NCI-H2029 treated with DMSO at 0.1 percent for 48 hours (cell line): Measurements from ENCODE around the gene CSAG3.
"Not testable (repeated sequence)": the region's sequence is repeated elsewhere in the genome, so short reads cannot be mapped to it uniquely, and the experiment has no call there.

Experiments
- DNase-seq: peaks from one replicate; lab custom pipeline; 2025; lab: John Stamatoyannopoulos, UW

Gene CSAG3

GRCh38 chrX:152758918-152759317 lies at the start of gene CSAG3:
Gene CSAG3, plus strand, starts transcription at chrX:152759218.
- DNase-seq, result not testable (repeated sequence)

DNA sequence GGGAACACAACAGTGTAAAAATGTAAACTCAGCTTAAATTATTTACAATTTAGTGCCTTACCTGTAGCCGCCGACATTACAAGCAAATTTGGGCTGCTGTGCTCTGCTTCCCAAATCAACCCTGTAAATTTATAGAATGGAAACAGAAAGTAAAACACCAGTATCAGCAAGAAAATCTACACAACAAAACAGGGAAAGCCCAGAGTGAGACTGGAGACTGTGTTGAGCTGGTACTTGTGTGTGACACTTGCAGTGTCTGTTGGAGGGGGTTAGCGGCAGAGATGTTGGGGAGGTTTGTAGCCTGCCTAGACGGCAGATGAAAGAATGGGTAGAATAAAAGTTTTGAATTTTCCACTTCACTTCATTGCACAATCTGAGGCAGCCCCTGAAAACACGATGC lies 45.8 kb upstream of the CSAG3 start:
- not testable (repeated sequence) for DNase-seq

GRCh38 chrX:152713815-152714787 lies 44.9 kb upstream of the CSAG3 start, which contains the start of gene MAGEA2B:
Gene MAGEA2B, plus strand, starts transcription at chrX:152714628. Its CDS starts 2,479 bp downstream, at chrX:152717107.
- DNase-seq, result not testable (repeated sequence)

DNA sequence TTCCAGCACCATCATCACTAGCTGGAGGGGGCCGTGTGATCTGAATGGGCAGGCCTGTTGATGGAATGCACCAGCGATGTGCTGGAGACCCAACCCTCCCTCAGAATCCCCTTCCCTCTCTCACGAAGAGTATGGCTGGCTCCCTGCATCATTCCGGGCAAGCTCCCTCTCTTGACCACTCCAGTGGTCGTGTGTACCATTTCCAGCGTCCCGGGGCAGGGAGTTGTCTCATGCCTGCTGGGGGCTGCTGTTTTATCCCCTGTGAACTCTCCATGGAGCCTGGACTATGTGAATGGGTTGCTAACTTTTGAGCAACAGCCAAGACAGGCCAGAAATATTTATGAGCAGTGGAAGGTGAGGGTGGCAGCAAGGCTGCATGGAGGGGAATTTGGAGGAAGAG lies 33.6 kb upstream of the CSAG3 start:
- no peak for DNase-seq

DNA sequence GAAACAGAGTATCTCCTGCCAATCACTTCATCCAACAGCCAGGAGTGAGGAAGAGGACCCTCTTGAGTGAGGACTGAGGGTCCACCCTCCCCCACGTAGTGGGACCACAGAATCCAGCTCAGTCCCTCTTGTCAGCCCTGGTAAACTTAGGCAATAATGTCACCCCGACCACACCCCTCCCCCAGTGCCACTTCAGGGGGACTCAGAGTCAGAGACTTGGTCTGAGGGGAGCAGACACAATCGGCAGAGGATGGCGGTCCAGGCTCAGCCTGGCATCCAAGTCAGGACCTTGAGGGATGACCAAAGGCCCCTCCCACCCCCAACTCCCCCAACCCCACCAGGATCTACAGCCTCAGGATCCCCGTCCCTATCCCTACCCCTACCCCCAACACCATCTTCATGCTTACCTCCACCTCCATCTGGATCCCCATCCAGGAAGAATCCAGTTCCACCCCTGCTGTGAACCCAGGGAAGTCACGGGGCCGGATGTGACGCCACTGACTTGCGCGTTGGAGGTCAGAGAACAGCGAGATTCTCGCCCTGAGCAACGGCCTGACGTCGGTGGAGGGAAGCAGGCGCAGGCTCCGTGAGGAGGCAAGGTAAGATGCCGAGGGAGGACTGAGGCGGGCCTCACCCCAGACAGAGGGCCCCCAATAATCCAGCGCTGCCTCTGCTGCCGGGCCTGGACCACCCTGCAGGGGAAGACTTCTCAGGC lies 25.6 kb upstream of the CSAG3 start, which contains the start of the genes CSAG1 and MAGEA12:
Gene CSAG1 (minus strand): TSS at position 461 of the 715 bp plus-strand sequence. CDS start 1,261 bp downstream, outside the sequence.
Gene MAGEA12 (plus strand): TSS at position 497 of the 715 bp plus-strand sequence. CDS start 2,405 bp downstream, outside the sequence.
- peak; percentile 39 for DNase-seq

DNA sequence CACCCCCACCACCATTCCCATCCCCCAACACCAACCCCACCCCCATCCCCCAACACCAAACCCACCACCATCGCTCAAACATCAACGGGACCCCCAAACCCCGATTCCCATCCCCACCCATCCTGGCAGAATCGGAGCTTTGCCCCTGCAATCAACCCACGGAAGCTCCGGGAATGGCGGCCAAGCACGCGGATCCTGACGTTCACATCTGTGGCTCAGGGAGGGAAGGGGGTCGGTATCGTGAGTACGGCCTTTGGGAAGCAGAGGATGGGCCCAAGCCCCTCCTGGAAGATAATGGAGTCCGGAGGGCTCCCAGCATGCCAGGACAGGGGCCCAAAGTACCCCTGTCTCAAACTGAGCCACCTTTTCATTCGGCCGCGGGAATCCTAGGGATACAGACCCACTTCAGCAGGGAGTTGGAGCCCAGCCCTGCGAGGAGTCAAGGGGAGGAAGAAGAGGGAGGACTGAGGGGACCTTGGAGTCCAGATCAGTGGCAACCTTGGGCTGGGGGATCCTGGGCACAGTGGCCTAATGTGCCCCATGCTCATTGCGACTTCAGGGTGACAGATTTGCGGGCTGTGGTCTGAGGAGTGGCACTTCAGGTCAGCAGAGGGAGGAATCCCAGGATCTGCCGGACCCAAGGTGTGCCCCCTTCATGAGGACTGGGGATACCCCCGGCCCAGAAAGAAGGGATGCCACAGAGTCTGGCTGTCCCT lies 24.7 kb upstream of the CSAG3 start:
- not testable (repeated sequence) for DNase-seq

DNA sequence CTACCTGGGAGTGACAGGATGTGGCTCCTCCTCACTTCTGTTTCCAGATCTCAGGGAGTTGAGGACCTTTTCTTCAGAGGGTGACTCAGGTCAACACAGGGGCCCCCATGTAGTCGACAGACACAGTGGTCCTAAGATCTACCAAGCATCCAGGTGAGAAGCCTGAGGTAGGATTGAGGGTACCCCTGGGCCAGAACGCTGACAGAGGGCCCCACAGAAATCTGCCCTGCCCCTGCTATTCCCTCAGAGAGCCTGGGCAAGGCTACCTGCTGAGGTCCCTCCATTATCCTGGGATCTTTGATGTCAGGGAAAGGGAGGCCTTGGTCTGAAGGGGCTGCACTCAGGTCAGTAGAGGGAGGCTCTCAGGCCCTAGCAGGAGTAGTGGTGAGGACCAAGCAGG lies 23.9 kb upstream of the CSAG3 start:
- DNase-seq, result no peak

- no peak for DNase-seq
Measured at GRCh38 chrX:152735860-152736511, 23.0 kb upstream of the CSAG3 start.

- not testable (repeated sequence) for DNase-seq
Measured at GRCh38 chrX:152736528-152736927, 22.5 kb upstream of the CSAG3 start.

- no peak for DNase-seq
Measured at GRCh38 chrX:152738560-152738959, 20.5 kb upstream of the CSAG3 start.

DNA sequence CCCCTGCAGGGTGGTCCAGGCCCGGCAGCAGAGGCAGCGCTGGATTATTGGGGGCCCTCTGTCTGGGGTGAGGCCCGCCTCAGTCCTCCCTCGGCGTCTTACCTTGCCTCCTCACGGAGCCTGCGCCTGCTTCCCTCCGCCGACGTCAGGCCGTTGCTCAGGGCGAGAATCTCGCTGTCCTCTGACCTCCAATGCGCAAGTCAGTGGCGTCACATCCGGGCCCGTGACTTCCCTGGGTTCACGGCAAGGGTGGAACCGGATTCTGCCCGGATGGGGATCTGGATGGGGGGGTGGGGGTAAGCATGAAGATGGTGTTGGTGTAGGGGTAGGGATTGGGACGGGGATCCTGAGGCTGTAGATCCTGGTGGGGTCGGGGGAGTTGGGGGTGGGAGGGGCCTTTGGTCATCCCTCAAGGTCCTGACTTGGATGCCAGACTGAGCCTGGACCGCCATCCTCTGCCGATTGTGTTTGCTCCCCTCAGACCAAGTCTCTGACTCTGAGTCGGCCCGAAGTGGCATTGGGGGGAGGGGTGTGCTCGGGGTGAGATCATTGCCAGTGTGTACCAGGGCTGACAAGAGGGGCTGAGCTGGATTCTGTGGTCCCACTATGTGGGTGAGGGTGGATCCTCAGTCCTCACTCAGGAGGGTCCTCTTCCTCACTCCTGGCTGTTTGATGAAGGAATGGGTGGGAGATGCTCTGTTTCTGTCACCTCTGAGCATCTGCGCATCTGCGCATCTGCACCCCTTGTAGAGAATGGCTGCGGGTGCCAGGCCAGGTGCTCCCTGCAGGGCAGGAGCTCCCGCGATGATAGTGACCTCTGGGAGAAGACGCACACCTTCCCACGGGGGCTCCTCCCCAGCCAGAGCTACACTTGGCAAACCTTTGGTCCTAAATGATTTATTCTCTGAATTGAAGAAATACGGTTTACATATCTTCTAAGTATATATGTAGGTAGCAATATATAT lies 5.0 kb upstream of the CSAG3 start, which contains the start of gene MAGEA2:
Gene MAGEA2 (minus strand): TSS at position 157 of the 965 bp plus-strand sequence. CDS start 2,479 bp downstream, outside the sequence.
- not testable (repeated sequence) for DNase-seq

DNA sequence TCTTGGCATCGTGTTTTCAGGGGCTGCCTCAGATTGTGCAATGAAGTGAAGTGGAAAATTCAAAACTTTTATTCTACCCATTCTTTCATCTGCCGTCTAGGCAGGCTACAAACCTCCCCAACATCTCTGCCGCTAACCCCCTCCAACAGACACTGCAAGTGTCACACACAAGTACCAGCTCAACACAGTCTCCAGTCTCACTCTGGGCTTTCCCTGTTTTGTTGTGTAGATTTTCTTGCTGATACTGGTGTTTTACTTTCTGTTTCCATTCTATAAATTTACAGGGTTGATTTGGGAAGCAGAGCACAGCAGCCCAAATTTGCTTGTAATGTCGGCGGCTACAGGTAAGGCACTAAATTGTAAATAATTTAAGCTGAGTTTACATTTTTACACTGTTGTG lies 4.1 kb upstream of the CSAG3 start:
- not testable (repeated sequence) for DNase-seq

DNA sequence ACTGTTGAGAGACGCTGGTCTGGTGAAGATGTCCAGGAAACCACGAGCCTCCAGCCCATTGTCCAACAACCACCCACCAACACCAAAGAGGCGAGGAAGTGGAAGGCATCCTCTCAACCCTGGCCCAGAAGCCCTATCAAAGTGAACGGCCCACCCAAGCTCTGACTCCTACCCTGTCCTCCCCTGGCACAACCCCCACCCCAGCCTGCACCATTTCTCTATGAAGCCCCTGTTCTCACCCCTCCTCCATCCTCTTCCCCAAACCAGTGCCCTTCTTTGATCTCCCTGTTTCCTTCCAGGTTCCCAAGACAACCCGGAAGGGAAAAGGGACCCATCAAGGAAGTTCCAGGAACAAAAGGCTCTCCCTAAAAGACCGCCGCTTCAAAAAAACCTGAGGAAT lies 526 bp downstream of the CSAG3 start:
- not testable (repeated sequence) for DNase-seq

GRCh38 chrX:152761582-152761981 lies 2.6 kb downstream of the CSAG3 start:
- DNase-seq, result not testable (repeated sequence)

DNA sequence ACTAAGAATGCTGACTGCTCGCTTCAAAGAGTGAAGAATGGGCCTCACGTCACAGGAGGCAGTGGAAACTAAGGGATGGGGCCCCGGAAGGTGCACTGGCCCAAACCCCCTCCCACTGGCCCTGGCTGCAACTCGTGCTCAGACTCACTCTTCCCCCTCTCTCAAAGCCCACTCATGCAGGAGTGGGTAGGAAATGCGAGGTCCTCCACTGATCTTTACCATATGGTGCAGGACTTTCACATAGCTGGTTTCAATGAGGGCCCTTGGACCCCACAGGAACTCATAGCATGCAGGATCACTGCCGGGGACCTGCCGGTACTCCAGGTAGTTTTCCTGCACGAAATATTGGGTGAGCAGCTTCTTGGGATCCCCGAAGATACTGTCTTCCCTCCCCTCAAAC lies 7.5 kb downstream of the CSAG3 start:
- not testable (repeated sequence) for DNase-seq

- not testable (repeated sequence) for DNase-seq
Measured at GRCh38 chrX:152769549-152770289, 10.7 kb downstream of the CSAG3 start, which contains the start of gene MAGEA6. Gene MAGEA6, minus strand, starts transcription at chrX:152769689. Its CDS starts 2,039 bp downstream, at chrX:152767650.

- not testable (repeated sequence) for DNase-seq
Measured at GRCh38 chrX:152787062-152787461, 28.0 kb downstream of the CSAG3 start.

DNA sequence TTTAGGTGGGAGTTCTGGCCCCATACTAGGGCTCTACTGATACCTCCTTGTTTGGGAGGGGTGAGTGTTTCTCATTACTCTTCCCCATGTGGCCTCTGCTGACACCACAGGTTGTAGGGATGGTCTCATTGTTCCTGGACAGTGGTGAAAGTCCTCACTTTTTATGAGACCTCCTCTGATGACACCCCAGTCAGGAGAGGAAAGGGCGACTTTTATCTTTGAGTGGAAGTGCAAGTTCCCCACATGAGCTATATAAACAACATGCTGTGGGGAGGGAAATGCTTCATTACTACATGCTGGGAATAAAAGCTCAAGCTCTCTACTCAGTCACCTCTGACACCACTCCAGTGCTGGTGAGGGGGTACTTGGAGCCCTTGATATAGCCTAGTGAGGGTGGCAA lies 39.9 kb downstream of the CSAG3 start:
- DNase-seq, result no peak

GRCh38 chrX:152806035-152806434 lies 47.0 kb downstream of the CSAG3 start:
- DNase-seq, result no peak
